HG03064 (cell line): Measurements from ENCODE around the gene SPATA21.
"Not testable (repeated sequence)": the region's sequence is repeated elsewhere in the genome, so short reads cannot be mapped to it uniquely, and the experiment has no call there.

Experiments used
- ATAC-seq: cut with Tn5 transposase; IDR thresholded peaks from one replicate; pipeline ENCODE4 v1.9.1; 2021; ENCODE audit warnings: low read depth; ENCODE audit not compliant: unreplicated experiment

The SPATA21 gene

GRCh38 chr1:16436946-16437474 lies at the start of gene SPATA21:
SPATA21 (minus strand) TSS chr1:16437424; CDS start chr1:16431371, 6,053 bp downstream.
- no peak for ATAC-seq

GRCh38 chr1:16487011-16487410 lies 49.8 kb upstream of the SPATA21 start:
- not testable (repeated sequence) for ATAC-seq

- ATAC-seq, result not testable (repeated sequence)
Measured at GRCh38 chr1:16486316-16486715, 49.1 kb upstream of the SPATA21 start.

GRCh38 chr1:16484931-16485330 lies 47.7 kb upstream of the SPATA21 start:
- ATAC-seq, result no peak

- ATAC-seq, result no peak
Measured at GRCh38 chr1:16484501-16484835, 47.2 kb upstream of the SPATA21 start.

- not testable (repeated sequence) for ATAC-seq
Measured at GRCh38 chr1:16483639-16484500, 46.6 kb upstream of the SPATA21 start.

- not testable (repeated sequence) for ATAC-seq
Measured at GRCh38 chr1:16483146-16483545, 45.9 kb upstream of the SPATA21 start.

GRCh38 chr1:16478091-16478490 lies 40.9 kb upstream of the SPATA21 start:
- ATAC-seq, result no peak

- ATAC-seq, result not testable (repeated sequence)
Measured at GRCh38 chr1:16475771-16476770, 38.8 kb upstream of the SPATA21 start.

GRCh38 chr1:16474891-16475290 lies 37.7 kb upstream of the SPATA21 start:
- not testable (repeated sequence) for ATAC-seq

GRCh38 chr1:16474166-16474800 lies 37.1 kb upstream of the SPATA21 start:
- no peak for ATAC-seq

- no peak for ATAC-seq
Measured at GRCh38 chr1:16468558-16468957, 31.3 kb upstream of the SPATA21 start.

- ATAC-seq, result no peak
Measured at GRCh38 chr1:16464917-16465625, 27.8 kb upstream of the SPATA21 start.

GRCh38 chr1:16462773-16463330 lies 25.6 kb upstream of the SPATA21 start:
- no peak for ATAC-seq

GRCh38 chr1:16461681-16462080 lies 24.5 kb upstream of the SPATA21 start:
- no peak for ATAC-seq

GRCh38 chr1:16459352-16459925 lies 22.2 kb upstream of the SPATA21 start:
- no peak for ATAC-seq

GRCh38 chr1:16458831-16459230 lies 21.6 kb upstream of the SPATA21 start:
- no peak for ATAC-seq

- ATAC-seq, result not testable (repeated sequence)
Measured at GRCh38 chr1:16456151-16456550, 18.9 kb upstream of the SPATA21 start.

GRCh38 chr1:16454909-16455308 lies 17.7 kb upstream of the SPATA21 start:
- not testable (repeated sequence) for ATAC-seq
